ENCODE measurements around the gene GRK7.

DNA sequence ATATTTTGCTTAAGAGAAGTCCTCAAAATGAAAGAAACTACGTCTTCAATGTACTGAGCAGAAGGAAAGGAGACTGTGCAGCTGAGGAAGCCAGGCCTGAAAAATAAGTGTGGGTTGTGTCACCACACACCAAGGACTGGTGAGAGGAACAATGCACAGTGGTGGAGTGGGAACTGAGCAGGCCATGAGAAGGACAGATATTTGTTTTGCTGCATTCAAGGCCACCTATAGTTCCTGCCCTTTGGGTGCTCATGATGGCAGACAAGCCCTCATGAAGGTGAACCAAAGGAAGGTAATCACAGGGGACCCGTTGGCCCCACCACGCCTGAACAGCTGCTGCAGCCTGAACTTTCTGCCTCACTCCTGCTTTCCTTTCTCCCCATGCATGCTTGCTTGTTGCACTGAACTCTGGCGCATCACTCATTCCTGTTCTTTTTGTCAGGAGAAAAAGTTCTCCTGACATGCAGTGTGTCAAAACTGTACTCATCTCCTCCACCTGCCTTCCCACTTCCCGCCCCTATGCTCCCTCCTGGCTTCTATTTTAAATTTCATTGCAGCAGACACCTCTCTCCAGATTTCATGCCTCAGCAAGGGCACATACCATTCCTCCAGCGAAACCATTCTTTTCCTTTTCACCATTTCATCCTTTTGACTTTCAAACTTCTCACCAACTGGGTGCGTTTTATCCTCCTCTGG lies 27.3 kb upstream of the GRK7 start:
- TF ChIP-seq POLR2A (IDR thresholded peaks at IDR 0.05), result no peak
- no peak for TF ChIP-seq CTCF (IDR thresholded peaks at IDR 0.05)

Data from lower leg skin (tissue), 3 donors.